ENCODE results near the gene VN1R5.

VN1R5 gene

DNA sequence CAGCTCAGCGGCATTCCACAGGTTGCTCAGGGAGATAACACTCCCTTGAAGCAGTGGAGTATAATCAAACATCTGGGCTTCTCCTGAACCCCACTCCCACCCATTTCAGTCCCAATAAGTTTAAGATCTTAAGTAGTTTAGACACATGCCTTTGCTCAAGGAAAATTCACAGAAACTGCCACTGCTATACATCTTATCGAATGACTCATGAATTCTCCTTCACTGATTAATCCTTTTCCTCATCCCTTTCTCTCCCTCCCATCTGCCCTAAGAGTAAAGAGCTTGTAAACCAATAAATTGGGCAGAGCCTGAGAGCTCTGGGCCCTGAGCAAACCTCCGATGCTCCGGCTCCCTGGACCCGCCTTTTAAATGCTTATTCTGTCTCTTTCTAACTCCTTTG lies 10.2 kb downstream of the VN1R5 start:
- no peaks in the 10 kb centered on the region for H3K27me3 ChIP-seq (replicated peaks; ENCODE audit: control insufficient read depth, insufficient read depth, low read length)
- TF ChIP-seq, protein P1, sequence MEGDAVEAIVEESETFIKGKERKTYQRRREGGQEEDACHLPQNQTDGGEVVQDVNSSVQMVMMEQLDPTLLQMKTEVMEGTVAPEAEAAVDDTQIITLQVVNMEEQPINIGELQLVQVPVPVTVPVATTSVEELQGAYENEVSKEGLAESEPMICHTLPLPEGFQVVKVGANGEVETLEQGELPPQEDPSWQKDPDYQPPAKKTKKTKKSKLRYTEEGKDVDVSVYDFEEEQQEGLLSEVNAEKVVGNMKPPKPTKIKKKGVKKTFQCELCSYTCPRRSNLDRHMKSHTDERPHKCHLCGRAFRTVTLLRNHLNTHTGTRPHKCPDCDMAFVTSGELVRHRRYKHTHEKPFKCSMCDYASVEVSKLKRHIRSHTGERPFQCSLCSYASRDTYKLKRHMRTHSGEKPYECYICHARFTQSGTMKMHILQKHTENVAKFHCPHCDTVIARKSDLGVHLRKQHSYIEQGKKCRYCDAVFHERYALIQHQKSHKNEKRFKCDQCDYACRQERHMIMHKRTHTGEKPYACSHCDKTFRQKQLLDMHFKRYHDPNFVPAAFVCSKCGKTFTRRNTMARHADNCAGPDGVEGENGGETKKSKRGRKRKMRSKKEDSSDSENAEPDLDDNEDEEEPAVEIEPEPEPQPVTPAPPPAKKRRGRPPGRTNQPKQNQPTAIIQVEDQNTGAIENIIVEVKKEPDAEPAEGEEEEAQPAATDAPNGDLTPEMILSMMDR (IDR thresholded peaks at IDR 0.05; ENCODE audit: insufficient read depth, low read length, poor library complexity, severe bottlenecking): no peak
- DNase-seq (ENCODE audit: extremely low read depth, insufficient read length): no peak

GRCh38 chr1:247268390-247269045 lies 12.6 kb downstream of the VN1R5 start:
- no peak overlapping the region for H3K4me3 ChIP-seq (replicated peaks; ENCODE audit: low read depth, low read length)
- DNase-seq (ENCODE audit: extremely low read depth, insufficient read length): no peak
- TF ChIP-seq, protein P1 (IDR thresholded peaks at IDR 0.05; ENCODE audit: insufficient read depth, low read length, poor library complexity, severe bottlenecking): no peak
- H3K36me3 ChIP-seq (ENCODE audit: control insufficient read depth, insufficient read depth, low read length): no peaks in the 10 kb centered on the region
- H3K27me3 ChIP-seq (replicated peaks; ENCODE audit: control insufficient read depth, insufficient read depth, low read length): no peaks in the 10 kb centered on the region

More for the DNA sequence above, 10.2 kb downstream of the VN1R5 start:
- Histone ChIP-seq H3K4me3 (replicated peaks; ENCODE audit: low read depth, low read length) (no peak overlapping the region), H3K36me3 (ENCODE audit: control insufficient read depth, insufficient read depth, low read length) (no peaks in the 10 kb centered on the region)

- H3K4me3 ChIP-seq (replicated peaks; ENCODE audit: low read depth, low read length): no peak overlapping the region
- no peaks in the 10 kb centered on the region for H3K27me3 ChIP-seq (replicated peaks; ENCODE audit: control insufficient read depth, insufficient read depth, low read length)
- DNase-seq (ENCODE audit: extremely low read depth, insufficient read length): no peak
- no peaks in the 10 kb centered on the region for H3K36me3 ChIP-seq (ENCODE audit: control insufficient read depth, insufficient read depth, low read length)
- TF ChIP-seq, protein P1 (IDR thresholded peaks at IDR 0.05; ENCODE audit: insufficient read depth, low read length, poor library complexity, severe bottlenecking): no peak
Observed at GRCh38 chr1:247269133-247269532, 13.3 kb downstream of the VN1R5 start.

GRCh38 chr1:247270003-247270402 lies 14.1 kb downstream of the VN1R5 start:
- Histone ChIP-seq H3K36me3 (ENCODE audit: control insufficient read depth, insufficient read depth, low read length) (no peaks in the 10 kb centered on the region), H3K4me3 (replicated peaks; ENCODE audit: low read depth, low read length) (no peak overlapping the region), H3K27me3 (replicated peaks; ENCODE audit: control insufficient read depth, insufficient read depth, low read length) (no peaks in the 10 kb centered on the region)
- DNase-seq (ENCODE audit: extremely low read depth, insufficient read length): no peak
- TF ChIP-seq, protein P1 (IDR thresholded peaks at IDR 0.05; ENCODE audit: insufficient read depth, low read length, poor library complexity, severe bottlenecking): no peak

GRCh38 chr1:247273013-247273412 lies 17.1 kb downstream of the VN1R5 start:
- Histone ChIP-seq H3K27me3 (replicated peaks; ENCODE audit: control insufficient read depth, insufficient read depth, low read length) (no peaks in the 10 kb centered on the region), H3K36me3 (ENCODE audit: control insufficient read depth, insufficient read depth, low read length) (no peaks in the 10 kb centered on the region), H3K4me3 (replicated peaks; ENCODE audit: low read depth, low read length) (no peak overlapping the region)
- TF ChIP-seq, protein P1 (IDR thresholded peaks at IDR 0.05; ENCODE audit: insufficient read depth, low read length, poor library complexity, severe bottlenecking): no peak
- DNase-seq (ENCODE audit: extremely low read depth, insufficient read length): no peak
